ENCODE results near the gene ANKRD11.
A peak's percentile ranks its signal among the peaks of the same experiment; 100 is the strongest.

Gene ANKRD11

GRCh38 chr16:89506113-89506504, 15.7 kb upstream of the ANKRD11 start:
- no peak for DNase-seq

DNA sequence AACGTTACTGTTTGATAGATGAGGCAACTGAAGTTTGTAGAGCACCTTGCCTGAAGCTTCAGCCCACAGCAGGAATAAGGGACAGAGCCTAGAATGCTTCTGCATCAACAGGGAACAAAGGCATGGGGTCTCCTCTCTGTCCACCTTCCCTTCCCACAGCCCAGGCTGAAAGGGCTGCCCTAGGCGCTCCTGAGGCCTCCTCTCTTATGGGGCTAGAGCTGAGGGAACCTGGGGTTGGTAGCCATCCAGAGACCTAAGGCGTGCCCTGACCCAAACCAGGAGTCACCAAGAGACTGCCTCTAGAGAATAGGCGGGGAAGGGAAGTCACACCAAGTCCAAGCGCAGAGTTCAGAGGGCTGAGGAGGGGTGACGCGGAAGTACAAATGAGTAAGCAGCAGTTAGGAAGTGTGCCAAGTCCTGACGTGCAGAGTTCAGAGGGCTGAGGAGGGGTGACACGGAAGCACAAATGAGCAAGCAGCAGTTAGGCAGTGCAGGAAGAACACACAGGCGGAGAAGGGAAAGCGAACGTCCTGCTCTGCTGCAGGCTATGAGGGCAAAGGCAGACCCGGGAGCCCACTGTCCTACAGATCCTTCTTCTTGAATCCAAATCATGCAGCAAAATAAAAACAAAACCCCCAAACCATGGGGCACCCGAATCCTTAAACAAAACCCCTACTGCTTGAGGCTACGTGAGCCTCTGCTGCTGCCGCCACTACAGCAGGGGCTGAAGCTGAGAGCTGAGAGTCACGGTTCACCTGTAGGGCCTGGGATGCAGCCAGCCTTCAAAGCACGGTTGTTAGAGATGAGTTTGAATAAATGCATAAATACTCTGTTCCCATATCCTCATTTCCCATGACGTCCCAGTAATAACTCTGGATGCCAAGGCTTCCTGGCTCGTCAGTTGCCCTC, 15.1 kb upstream of the ANKRD11 start:
- peak; percentile 88 for DNase-seq

GRCh38 chr16:89504091-89504490, 13.7 kb upstream of the ANKRD11 start:
- DNase-seq: no peak

GRCh38 chr16:89502081-89502843, 11.9 kb upstream of the ANKRD11 start:
- no peak for DNase-seq

DNA sequence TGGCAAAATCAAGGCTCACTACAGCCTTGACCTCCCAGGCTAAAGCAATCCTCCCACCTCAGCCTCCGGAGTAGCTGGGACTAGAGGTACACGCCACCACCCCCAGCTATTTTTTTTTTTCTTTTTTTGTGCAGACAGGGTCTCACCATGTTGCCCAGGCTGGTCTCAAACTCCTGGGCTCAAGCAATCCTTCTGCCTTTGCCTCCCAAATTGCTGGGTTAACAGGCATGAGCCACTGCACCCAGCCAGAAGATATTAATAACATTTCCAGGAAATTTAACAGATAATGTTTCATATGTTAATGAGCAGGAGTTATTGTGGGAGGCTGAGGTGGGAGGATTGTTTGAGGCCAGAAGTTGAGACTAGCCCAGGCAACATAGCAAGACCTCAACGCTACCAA, 9.4 kb upstream of the ANKRD11 start:
- DNase-seq: no peak

DNA sequence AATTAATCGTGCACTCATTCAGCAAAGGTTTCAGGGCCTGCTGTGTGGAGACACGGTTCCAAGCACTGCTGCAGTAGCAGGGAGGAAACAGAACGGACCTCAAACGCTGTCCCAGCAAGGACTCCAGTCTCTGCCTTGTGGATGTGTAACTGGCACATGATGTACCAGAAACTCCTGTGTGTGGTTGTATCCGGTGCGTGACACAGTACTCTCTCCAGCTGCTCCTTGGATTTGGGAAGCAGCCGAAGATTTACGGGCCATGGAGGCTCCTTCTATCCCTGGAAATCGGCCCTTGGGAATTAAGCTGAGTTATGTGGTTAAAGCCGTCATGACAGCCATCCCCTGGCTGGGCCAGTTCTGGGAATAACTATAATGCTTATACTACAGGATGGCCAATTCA, 8.5 kb upstream of the ANKRD11 start:
- DNase-seq: no peak

GRCh38 chr16:89495121-89495520, 4.8 kb upstream of the ANKRD11 start:
- DNase-seq: no peak

DNA sequence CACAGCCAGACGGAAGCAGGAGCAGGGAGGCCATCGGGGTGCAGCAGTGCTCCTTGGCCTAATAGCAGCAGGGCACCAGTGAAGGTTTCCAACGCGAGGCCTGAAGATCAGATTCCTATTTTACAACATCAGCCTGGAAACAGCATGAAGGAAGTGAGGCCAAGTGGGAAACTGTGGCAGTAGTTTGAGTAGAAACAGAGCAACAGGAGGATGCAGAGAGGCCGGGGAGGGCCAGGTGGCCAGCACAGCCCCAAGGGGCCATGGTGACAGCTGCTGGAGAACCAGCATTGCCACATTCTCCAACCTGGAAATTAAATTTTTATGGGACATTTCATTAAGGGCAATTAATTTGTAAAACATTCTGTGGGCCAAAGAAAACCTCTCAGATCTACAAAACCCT, 3.4 kb upstream of the ANKRD11 start:
- no peak for DNase-seq

DNA sequence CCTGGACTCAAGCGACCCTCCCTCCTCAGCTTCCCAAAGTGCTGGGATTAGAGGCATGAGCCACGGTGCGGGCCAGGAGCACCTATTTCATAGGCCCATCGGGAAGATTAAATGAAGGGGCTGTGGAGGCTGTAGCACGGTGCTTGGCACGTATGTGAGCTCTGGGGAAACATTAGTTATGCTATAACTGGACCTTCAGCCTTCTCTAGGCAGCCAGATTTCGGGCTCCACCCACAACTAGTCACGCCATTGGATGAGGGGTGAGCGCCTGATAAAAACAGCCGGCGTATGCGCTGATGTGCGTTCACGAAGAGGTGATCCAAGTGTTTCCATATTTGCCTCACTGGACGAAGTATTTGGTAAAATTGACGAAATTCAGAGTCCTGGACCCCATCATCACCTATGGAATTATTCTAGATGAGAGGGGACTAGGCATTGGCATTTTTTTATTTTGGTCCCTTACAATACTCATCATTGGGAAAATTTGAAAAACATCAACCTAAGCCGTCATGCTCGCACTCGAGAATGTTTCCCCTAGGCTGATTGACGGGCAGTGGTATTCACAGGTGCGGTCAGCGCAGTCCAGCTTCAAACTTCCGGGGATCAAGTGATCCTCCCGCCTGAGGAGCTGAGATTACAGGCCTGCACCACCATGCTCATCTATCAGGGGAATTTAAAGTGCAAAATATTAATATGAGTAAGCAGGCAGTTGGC, 1.8 kb upstream of the ANKRD11 start:
- DNase-seq: no peak

- DNase-seq: no peak
These were observed 993 bp upstream of the ANKRD11 start for GRCh38 chr16:89491238-89491869.

- DNase-seq: no peak
These were observed 393 bp downstream of the ANKRD11 start for GRCh38 chr16:89489898-89490438.

- peak; percentile 56 for DNase-seq
These were observed 1.1 kb downstream of the ANKRD11 start for GRCh38 chr16:89489040-89489897.

- no peak for DNase-seq
These were observed 4.6 kb downstream of the ANKRD11 start for GRCh38 chr16:89485701-89486246.

GRCh38 chr16:89484923-89485679, 5.3 kb downstream of the ANKRD11 start:
- no peak for DNase-seq

DNA sequence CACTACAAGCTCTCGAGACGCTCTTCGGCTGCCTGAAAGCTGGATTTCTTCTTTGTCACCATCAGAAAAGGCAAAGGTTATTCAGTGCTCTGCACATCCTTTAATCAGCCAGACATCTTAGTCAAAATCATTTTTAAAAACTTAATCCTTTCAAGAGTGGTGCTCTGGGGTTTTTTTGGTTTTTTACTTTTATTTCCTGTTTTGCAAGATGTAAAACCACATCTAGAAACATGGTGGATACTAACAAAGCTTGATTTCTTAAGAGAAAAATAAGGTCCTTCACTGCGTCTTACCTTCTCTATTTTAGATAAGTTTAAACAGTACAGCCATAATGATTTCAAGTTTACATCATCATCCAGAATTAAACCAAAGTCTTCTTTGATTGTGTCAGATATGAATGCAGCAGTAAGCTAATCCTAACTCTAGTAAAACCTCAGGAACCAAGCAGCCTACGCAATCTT, 6.3 kb downstream of the ANKRD11 start:
- no peak for DNase-seq

GRCh38 chr16:89482817-89483205, 7.5 kb downstream of the ANKRD11 start:
- DNase-seq: no peak

GRCh38 chr16:89482150-89482816, 8.1 kb downstream of the ANKRD11 start:
- DNase-seq: no peak

GRCh38 chr16:89481356-89481955, 8.9 kb downstream of the ANKRD11 start:
- DNase-seq: no peak

GRCh38 chr16:89478576-89479221, 11.7 kb downstream of the ANKRD11 start:
- DNase-seq: no peak

Data from SIG-M5 (cell line).